GM23338 (cell line): ENCODE results near the gene KIAA1755. TPM values are rescaled to one million over a fixed set of nuclear protein-coding genes. Genes with fewer than 3 reads are reported as not detected.
A peak's percentile ranks its signal among the peaks of the same experiment; 100 is the strongest.

ENCODE experiments used
- ATAC-seq: fragments of 200-7000 bp; cut with Tn5 transposase; 3 replicates; pipeline ENCODE4 v1.9.1; 2020
- DNase-seq: peaks from one replicate; pipeline ENCODE4 v3.0.0-alpha.2; 2015; ENCODE audit warnings: low spot score
- H2AFZ ChIP-seq: fragments of 200-600 bp; sonication (generic); 2 replicates; pipeline ENCODE4 v1.8.0; 2016; ENCODE audit warnings: antibody characterized with exemption, mild to moderate bottlenecking, moderate library complexity
- H3F3A ChIP-seq: fragments of 200-600 bp; sonication (generic); replicated peaks from 2 replicates; pipeline ENCODE4 v1.8.0; 2017; ENCODE audit warnings: antibody characterized with exemption, mixed run types, low read depth
- H3K27ac ChIP-seq: fragments of 200-600 bp; sonication (generic); 2 replicates; pipeline ENCODE4 v1.6.1; 2016; ENCODE audit warnings: low read depth
- H3K27me3 ChIP-seq: fragments of 200-600 bp; sonication (generic); 2 replicates; pipeline ENCODE4 v1.8.0; 2016; ENCODE audit warnings: mild to moderate bottlenecking, mixed run types, moderate library complexity; ENCODE audit not compliant: insufficient read depth
- H3K36me3 ChIP-seq: fragments of 200-600 bp; sonication (generic); 2 replicates; pipeline ENCODE4 v1.8.0; 2016; ENCODE audit warnings: mild to moderate bottlenecking; ENCODE audit not compliant: insufficient read depth
- H3K4me1 ChIP-seq: fragments of 200-600 bp; sonication (generic); 2 replicates; pipeline ENCODE4 v1.8.0; 2016; ENCODE audit warnings: mild to moderate bottlenecking, moderate library complexity; ENCODE audit not compliant: insufficient read depth
- H3K4me2 ChIP-seq: fragments of 200-600 bp; sonication (generic); 2 replicates; pipeline ENCODE4 v1.7.1; 2017; ENCODE audit warnings: mixed run types
- H3K4me3 ChIP-seq: fragments of 200-600 bp; sonication (generic); 2 replicates; pipeline ENCODE4 v1.6.1; 2016; ENCODE audit warnings: mixed run types
- H3K79me2 ChIP-seq: fragments of 200-600 bp; sonication (generic); replicated peaks from 2 replicates; pipeline ENCODE4 v1.8.0; 2017; ENCODE audit warnings: mild to moderate bottlenecking; ENCODE audit not compliant: insufficient read depth
- H3K9me2 ChIP-seq: fragments of 200-600 bp; sonication (generic); 2 replicates; pipeline ENCODE4 v1.8.0; 2017; ENCODE audit not compliant: insufficient read depth
- H4K20me1 ChIP-seq: fragments of 200-600 bp; sonication (generic); replicated peaks from 2 replicates; pipeline ENCODE4 v1.8.0; 2017; ENCODE audit warnings: mild to moderate bottlenecking; ENCODE audit not compliant: insufficient read depth
- H3K27ac Mint-ChIP-seq: 2 replicates; pipeline ENCODE4 v1.8.0; 2020; ENCODE audit warnings: inconsistent platforms, mild to moderate bottlenecking, moderate library complexity, mixed read lengths
- H3K27me3 Mint-ChIP-seq: 3 replicates; pipeline ENCODE4 v1.8.0; 2022; ENCODE audit warnings: low read depth, mild to moderate bottlenecking, moderate library complexity, mixed read lengths, inconsistent platforms; ENCODE audit not compliant: insufficient read depth, poor library complexity
- H3K36me3 Mint-ChIP-seq: 3 replicates; pipeline ENCODE4 v1.8.0; 2021; ENCODE audit warnings: low read depth, mild to moderate bottlenecking, inconsistent platforms, moderate library complexity, mixed read lengths
- H3K4me1 Mint-ChIP-seq: 3 replicates; pipeline ENCODE4 v1.8.0; 2020; ENCODE audit warnings: mild to moderate bottlenecking, inconsistent platforms, mixed read lengths
- H3K4me3 Mint-ChIP-seq: 3 replicates; pipeline ENCODE4 v1.8.0; 2021; ENCODE audit warnings: moderate library complexity, mild to moderate bottlenecking, inconsistent platforms, mixed read lengths
- H3K9me3 Mint-ChIP-seq: 3 replicates; pipeline ENCODE4 v1.8.0; 2020; ENCODE audit warnings: moderate library complexity, mild to moderate bottlenecking, inconsistent platforms, mixed read lengths
- CREB1 ChIP-seq: fragments of 250-450 bp; sonication (Bioruptor Pico); IDR thresholded peaks from 2 replicates; pipeline ENCODE4 v1.5.0; 2020; ENCODE audit warnings: low read depth, mild to moderate bottlenecking, moderate library complexity
- EZH2 ChIP-seq: fragments of 200-600 bp; sonication (generic); IDR thresholded peaks from one replicate; pipeline ENCODE4 v1.8.0; 2017; ENCODE audit warnings: antibody characterized with exemption, mild to moderate bottlenecking, low read depth; ENCODE audit not compliant: unreplicated experiment
- EZH2phosphoT487 ChIP-seq: fragments of 200-600 bp; sonication (generic); IDR thresholded peaks from one replicate; pipeline ENCODE4 v1.8.1; 2018; ENCODE audit warnings: antibody characterized with exemption; ENCODE audit not compliant: unreplicated experiment
- JUNB ChIP-seq: IDR thresholded peaks from one replicate; pipeline ENCODE4 v1.6.1; 2016; ENCODE audit warnings: antibody characterized with exemption; ENCODE audit not compliant: unreplicated experiment
- NANOG ChIP-seq: IDR thresholded peaks from 2 replicates; pipeline ENCODE4 v1.6.1; 2016; ENCODE audit warnings: antibody characterized with exemption, borderline replicate concordance
- POLR2AphosphoS5 ChIP-seq: IDR thresholded peaks from 2 replicates; pipeline ENCODE4 v1.6.1; 2016; ENCODE audit warnings: antibody characterized with exemption, low read depth
- STAT1 ChIP-seq: IDR thresholded peaks from one replicate; pipeline ENCODE4 v1.6.1; 2016; ENCODE audit warnings: antibody characterized with exemption; ENCODE audit not compliant: unreplicated experiment
- ZNF114 ChIP-seq: fragments of 250-450 bp; sonication (Bioruptor Pico); IDR thresholded peaks from 2 replicates; pipeline ENCODE4 v1.5.0; 2020; ENCODE audit warnings: mild to moderate bottlenecking, moderate library complexity
- ZNF331 ChIP-seq: fragments of 250-450 bp; sonication (Bioruptor Pico); IDR thresholded peaks from 2 replicates; pipeline ENCODE4 v1.5.0; 2020; ENCODE audit warnings: low read depth, mild to moderate bottlenecking, moderate library complexity
- polyA plus RNA-seq: library from polyadenylated mRNA; unstranded; fragments of >200 nt; fragmentation: Nextera tagmentation; extraction: Ambion mirVana; gene quantifications from 2 replicates; pipeline ENCODE4 v1.2.1, GENCODE V29; 2016
- total RNA-seq: library from RNA; depleted of rRNA; stranded (reverse); fragments of >200 nt; shearing (Covaris generic); gene quantifications from 2 replicates; pipeline ENCODE4 v1.2.3, GENCODE V29; 2014
- TF ChIP-seq, protein P1 (sequence below), 2 experiments: fragments of 200-600 bp in 1 of 2; sonication (generic) in 1 of 2; conservative IDR thresholded peaks; 2 replicates each; pipeline versions ENCODE4 v1.5.1 to v1.6.1; 2016 to 2017; ENCODE audit warnings: antibody characterized with exemption in 2 of 2, low read depth in 2 of 2, mild to moderate bottlenecking in 2 of 2, moderate library complexity in 1 of 2

Gene KIAA1755
- total and polyA plus RNA-seq, 2 experiments from 2014 or later = 0.28 TPM; not detected in 1

DNA sequence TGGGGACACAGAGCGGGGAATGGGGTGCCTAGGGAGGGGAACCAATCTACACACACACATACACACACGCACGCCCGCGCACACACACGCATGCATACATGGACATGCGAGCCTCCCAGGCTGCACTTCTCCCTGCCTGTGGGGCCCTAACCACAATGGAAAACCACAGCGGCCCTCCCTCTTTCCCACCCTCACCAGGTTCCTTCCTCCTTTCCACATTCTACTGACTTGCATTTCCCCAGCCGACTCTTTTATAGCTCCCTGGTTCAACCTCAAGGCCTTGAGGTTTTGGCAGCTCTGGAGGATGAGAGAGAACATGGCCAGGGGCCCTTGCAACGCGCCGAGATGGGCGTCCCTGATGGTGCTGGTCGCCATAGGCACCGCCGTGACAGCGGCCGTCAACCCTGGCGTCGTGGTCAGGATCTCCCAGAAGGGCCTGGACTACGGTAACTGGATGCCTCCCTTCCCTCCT is 43.4 kb upstream of the KIAA1755 start, which contains the start of gene BPI:
Gene BPI, plus strand, starts transcription at position 249 of the 472 bp plus-strand sequence. Its CDS starts 68 bp downstream, at position 317.
- H3K9me2 ChIP-seq = no peaks in the 10 kb centered on the region
- H3K36me3 ChIP-seq = no peaks in the 10 kb centered on the region
- H3K27me3 ChIP-seq = no peaks in the 10 kb centered on the region
- no peaks in the 10 kb centered on the region for H3K36me3 Mint-ChIP-seq
- H2AFZ ChIP-seq = no peak within 1 kb of the TSS
- peaks cover 3% of the 10 kb centered on the region for H3K27me3 Mint-ChIP-seq
- no peaks in the 10 kb centered on the region for H4K20me1 ChIP-seq
- H3K79me2 ChIP-seq = no peaks in the 10 kb centered on the region
- H3K4me1 ChIP-seq = no peaks in the 10 kb centered on the region
- no peak within 1 kb of the TSS for H3K4me2 ChIP-seq
- ATAC-seq (no peak), DNase-seq (no peak)
- no peak within 1 kb of the TSS for H3K4me3 ChIP-seq
- peaks cover 11% of the 10 kb centered on the region for H3K4me1 Mint-ChIP-seq
- H3F3A ChIP-seq = no peaks in the 10 kb centered on the region
- H3K27ac Mint-ChIP-seq = no peak within 1 kb of the TSS
- H3K9me3 Mint-ChIP-seq = no peaks in the 10 kb centered on the region
- no peak within 1 kb of the TSS for H3K27ac ChIP-seq
- H3K4me3 Mint-ChIP-seq = no peak within 1 kb of the TSS
- no peak for TF ChIP-seq EZH2
- no peak for TF ChIP-seq JUNB
- TF ChIP-seq STAT1 = no peak
- no peak for TF ChIP-seq CREB1 (CRISPR knock-in tag)
- no peak for TF ChIP-seq NANOG
- TF ChIP-seq, protein P1, sequence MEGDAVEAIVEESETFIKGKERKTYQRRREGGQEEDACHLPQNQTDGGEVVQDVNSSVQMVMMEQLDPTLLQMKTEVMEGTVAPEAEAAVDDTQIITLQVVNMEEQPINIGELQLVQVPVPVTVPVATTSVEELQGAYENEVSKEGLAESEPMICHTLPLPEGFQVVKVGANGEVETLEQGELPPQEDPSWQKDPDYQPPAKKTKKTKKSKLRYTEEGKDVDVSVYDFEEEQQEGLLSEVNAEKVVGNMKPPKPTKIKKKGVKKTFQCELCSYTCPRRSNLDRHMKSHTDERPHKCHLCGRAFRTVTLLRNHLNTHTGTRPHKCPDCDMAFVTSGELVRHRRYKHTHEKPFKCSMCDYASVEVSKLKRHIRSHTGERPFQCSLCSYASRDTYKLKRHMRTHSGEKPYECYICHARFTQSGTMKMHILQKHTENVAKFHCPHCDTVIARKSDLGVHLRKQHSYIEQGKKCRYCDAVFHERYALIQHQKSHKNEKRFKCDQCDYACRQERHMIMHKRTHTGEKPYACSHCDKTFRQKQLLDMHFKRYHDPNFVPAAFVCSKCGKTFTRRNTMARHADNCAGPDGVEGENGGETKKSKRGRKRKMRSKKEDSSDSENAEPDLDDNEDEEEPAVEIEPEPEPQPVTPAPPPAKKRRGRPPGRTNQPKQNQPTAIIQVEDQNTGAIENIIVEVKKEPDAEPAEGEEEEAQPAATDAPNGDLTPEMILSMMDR (conservative IDR thresholded peaks at IDR 0.05; ENCODE audit: low read depth in 2 of 2) = no peak
- TF ChIP-seq POLR2AphosphoS5 = no peak
- no peak for TF ChIP-seq EZH2phosphoT487

DNA sequence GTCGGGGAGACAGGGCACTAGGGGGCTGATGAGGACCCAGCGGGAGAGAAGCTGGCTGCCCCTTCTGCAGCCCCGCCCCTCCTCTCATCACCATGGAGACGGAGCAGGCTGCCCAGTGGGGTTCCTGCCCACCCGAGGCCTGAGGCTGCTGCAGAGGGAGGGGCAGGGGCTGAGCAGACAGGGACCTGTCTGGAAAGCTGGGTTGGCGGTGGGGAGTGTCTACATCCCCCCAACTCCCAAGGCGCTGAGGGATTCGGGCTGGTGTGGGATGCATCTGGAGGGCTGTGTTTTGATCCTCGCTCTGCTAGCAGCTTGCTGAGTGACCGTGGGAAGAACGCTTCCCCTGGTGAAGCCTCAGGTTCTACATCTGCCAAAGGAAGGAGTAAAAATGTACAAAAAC is 42.3 kb upstream of the KIAA1755 start:
- no peaks in the 10 kb centered on the region for H4K20me1 ChIP-seq
- H3K4me3 ChIP-seq = no peak overlapping the region
- TF ChIP-seq ZNF114 (CRISPR knock-in tag) (no peak), STAT1 (no peak), CREB1 (CRISPR knock-in tag) (no peak), NANOG (no peak), ZNF331 (CRISPR knock-in tag) (no peak), EZH2phosphoT487 (no peak)
- TF ChIP-seq, protein P1 (conservative IDR thresholded peaks at IDR 0.05; ENCODE audit: low read depth in 2 of 2) = no peak
- H3K27me3 Mint-ChIP-seq = peaks cover 4% of the 10 kb centered on the region
- H3K4me2 ChIP-seq = no peak overlapping the region
- H2AFZ ChIP-seq = no peak overlapping the region
- no peaks in the 10 kb centered on the region for H3K36me3 ChIP-seq
- peak; percentile 21 for DNase-seq
- H3K27ac ChIP-seq = no peak overlapping the region
- H3K36me3 Mint-ChIP-seq = no peaks in the 10 kb centered on the region
- no peaks in the 10 kb centered on the region for H3K9me2 ChIP-seq
- H3K27me3 ChIP-seq = no peaks in the 10 kb centered on the region
- H3K79me2 ChIP-seq = no peaks in the 10 kb centered on the region
- ATAC-seq = no peak
- no peaks in the 10 kb centered on the region for H3K9me3 Mint-ChIP-seq
- no peak overlapping the region for H3K27ac Mint-ChIP-seq
- no peak overlapping the region for H3K4me3 Mint-ChIP-seq
- no peaks in the 10 kb centered on the region for H3F3A ChIP-seq
- H3K4me1 ChIP-seq = no peaks in the 10 kb centered on the region
- H3K4me1 Mint-ChIP-seq = peaks cover 12% of the 10 kb centered on the region
